ENCODE results near the gene LCOR. TPM values are rescaled to one million over a fixed set of nuclear protein-coding genes. Genes with fewer than 3 reads are reported as not detected.

LCOR gene
- total RNA-seq, 1 donor from 2014 or later: 29.4 TPM

DNA sequence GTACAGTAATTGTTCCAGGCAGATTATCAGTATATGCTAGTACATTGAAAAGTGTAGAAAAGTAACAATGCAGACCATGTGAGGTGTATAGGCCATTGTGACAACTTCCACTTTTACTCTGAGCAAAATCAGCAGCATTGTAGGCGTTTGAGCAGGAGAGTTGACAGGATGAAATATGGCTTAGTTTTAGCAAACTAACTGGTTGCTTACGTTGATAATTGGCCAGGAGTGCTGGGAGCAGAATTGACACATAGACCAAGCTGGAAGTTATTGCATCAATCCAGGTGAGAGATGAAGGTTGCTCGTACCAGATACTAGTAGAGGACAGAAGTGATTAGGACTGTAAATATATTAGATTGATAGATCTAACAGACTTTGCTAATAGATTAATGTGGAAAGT, 46.0 kb downstream of the LCOR start:
- no peaks in the 10 kb centered on the region for H3K36me3 Mint-ChIP-seq (ENCODE audit: low read depth)
- DNase-seq (ENCODE audit: low spot score): no peak
- no peaks in the 10 kb centered on the region for H3K9me3 Mint-ChIP-seq (ENCODE audit: low read depth)
- no peaks in the 10 kb centered on the region for H3K27me3 Mint-ChIP-seq (ENCODE audit: low read depth)
- H3K4me1 Mint-ChIP-seq (ENCODE audit: low read depth): peaks cover 33% of the 10 kb centered on the region
- H3K4me3 Mint-ChIP-seq (ENCODE audit: unreplicated experiment): no peak overlapping the region
- TF ChIP-seq, protein P1, sequence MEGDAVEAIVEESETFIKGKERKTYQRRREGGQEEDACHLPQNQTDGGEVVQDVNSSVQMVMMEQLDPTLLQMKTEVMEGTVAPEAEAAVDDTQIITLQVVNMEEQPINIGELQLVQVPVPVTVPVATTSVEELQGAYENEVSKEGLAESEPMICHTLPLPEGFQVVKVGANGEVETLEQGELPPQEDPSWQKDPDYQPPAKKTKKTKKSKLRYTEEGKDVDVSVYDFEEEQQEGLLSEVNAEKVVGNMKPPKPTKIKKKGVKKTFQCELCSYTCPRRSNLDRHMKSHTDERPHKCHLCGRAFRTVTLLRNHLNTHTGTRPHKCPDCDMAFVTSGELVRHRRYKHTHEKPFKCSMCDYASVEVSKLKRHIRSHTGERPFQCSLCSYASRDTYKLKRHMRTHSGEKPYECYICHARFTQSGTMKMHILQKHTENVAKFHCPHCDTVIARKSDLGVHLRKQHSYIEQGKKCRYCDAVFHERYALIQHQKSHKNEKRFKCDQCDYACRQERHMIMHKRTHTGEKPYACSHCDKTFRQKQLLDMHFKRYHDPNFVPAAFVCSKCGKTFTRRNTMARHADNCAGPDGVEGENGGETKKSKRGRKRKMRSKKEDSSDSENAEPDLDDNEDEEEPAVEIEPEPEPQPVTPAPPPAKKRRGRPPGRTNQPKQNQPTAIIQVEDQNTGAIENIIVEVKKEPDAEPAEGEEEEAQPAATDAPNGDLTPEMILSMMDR (IDR thresholded peaks at IDR 0.05): no peak
- no peak overlapping the region for H3K27ac Mint-ChIP-seq (ENCODE audit: unreplicated experiment)

DNA sequence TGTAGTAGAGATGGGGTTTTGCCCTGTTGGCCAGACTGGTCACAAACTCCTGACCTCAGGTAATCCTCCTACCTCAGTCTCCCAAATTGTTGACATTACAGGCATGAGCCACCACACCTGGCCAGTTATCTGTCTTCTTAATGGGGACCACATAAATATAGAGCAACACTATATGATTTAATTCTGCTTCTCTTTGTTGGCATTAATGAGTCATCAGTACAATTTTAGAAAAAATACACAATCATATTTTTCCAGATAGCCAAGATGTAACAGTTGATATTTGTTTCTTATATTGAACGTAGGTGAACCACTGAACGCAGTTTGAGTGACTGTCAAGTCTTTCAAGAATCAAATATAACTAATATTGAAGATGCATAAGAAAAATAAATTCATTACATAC, 48.5 kb downstream of the LCOR start:
- Mint-ChIP-seq H3K27ac (ENCODE audit: unreplicated experiment) (peak overlapping the region; percentile 9), H3K4me3 (ENCODE audit: unreplicated experiment) (no peak overlapping the region), H3K27me3 (ENCODE audit: low read depth) (no peaks in the 10 kb centered on the region), H3K36me3 (ENCODE audit: low read depth) (no peaks in the 10 kb centered on the region), H3K9me3 (ENCODE audit: low read depth) (no peaks in the 10 kb centered on the region), H3K4me1 (ENCODE audit: low read depth) (peaks cover 43% of the 10 kb centered on the region)
- TF ChIP-seq, protein P1 (IDR thresholded peaks at IDR 0.05): no peak
- no peak for DNase-seq (ENCODE audit: low spot score)

DNA sequence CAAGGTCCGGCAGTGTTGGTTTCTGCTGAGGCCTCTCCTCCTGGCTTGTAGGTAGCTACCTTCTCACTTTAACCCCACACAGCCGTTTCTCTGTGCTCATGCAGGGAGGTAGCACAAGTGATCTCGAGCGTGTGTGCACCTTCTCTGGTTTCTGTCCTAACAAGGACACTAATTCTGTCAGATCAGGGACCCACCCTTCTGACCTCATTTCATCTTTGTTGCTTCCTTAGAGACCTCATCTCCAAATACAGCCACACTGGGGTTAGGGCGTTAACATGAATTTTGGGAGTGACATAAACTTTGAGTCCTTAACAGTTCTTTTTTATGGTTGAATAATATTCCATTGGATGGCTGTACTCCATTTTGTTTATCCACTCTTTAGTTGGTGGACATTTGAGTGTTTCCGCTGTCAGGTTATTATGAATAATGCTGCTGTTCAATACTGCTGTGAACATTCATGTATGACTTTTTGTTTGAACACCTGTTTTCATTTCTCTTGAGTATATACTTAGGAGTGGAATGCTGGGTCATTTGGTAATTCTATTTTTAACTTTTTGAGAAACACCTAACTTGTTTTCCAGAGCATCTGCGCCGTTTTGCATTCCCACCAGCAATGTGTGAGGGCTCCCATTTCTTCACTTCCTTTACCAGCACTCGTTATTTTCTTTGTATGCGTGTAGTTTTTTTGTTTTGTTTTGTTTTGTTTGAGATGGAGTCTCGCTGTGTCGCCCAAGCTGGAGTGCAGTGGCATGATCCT, 57.5 kb downstream of the LCOR start:
- H3K4me3 Mint-ChIP-seq (ENCODE audit: unreplicated experiment): no peak overlapping the region
- H3K27me3 Mint-ChIP-seq (ENCODE audit: low read depth): no peaks in the 10 kb centered on the region
- H3K27ac Mint-ChIP-seq (ENCODE audit: unreplicated experiment): no peak overlapping the region
- peaks cover 10% of the 10 kb centered on the region for H3K9me3 Mint-ChIP-seq (ENCODE audit: low read depth)
- TF ChIP-seq, protein P1 (IDR thresholded peaks at IDR 0.05): no peak
- H3K36me3 Mint-ChIP-seq (ENCODE audit: low read depth): peaks cover 6% of the 10 kb centered on the region
- DNase-seq (ENCODE audit: low spot score): no peak
- peaks cover 16% of the 10 kb centered on the region for H3K4me1 Mint-ChIP-seq (ENCODE audit: low read depth)

DNA sequence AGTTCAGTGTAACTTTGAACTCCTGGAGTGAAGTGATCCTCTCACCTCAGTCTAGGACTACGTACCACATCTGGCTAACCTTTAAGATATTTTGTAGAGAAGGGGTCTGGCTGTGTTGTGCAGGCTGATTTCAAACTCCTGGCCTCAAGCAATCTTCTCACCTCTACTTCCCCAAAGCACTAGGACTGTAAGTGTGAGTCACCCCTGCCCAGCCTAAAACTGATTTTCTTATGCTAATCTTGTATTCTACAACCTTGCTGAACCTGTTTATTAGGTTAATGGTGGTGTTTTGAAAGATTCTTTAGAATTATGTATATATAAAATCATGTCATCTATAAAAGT, 58.0 kb downstream of the LCOR start:
- no peak overlapping the region for H3K4me3 Mint-ChIP-seq (ENCODE audit: unreplicated experiment)
- no peak for DNase-seq (ENCODE audit: low spot score)
- no peaks in the 10 kb centered on the region for H3K27me3 Mint-ChIP-seq (ENCODE audit: low read depth)
- peaks cover 13% of the 10 kb centered on the region for H3K4me1 Mint-ChIP-seq (ENCODE audit: low read depth)
- H3K36me3 Mint-ChIP-seq (ENCODE audit: low read depth): peaks cover 6% of the 10 kb centered on the region
- peaks cover 10% of the 10 kb centered on the region for H3K9me3 Mint-ChIP-seq (ENCODE audit: low read depth)
- no peak overlapping the region for H3K27ac Mint-ChIP-seq (ENCODE audit: unreplicated experiment)
- TF ChIP-seq, protein P1 (IDR thresholded peaks at IDR 0.05): no peak

DNA sequence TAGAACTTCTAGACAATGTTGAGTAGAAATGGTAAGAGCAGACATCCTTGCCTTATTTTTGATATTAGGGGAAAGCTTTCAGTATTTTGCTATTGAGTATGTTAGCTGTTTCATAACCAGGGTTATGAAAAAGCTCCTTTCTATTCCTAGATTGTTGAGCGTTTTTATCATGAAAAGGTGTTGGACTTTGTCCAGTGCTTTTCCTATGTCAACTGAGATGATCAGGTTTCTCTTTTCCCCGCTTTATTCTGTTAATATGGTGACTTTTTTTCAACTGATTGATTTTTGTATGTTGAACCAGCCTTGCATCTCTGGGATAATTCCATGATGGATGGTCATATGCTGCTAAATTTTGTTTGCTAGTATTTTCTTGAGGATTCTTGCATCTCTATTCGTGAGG, 58.5 kb downstream of the LCOR start:
- Mint-ChIP-seq H3K9me3 (ENCODE audit: low read depth) (peaks cover 10% of the 10 kb centered on the region), H3K27ac (ENCODE audit: unreplicated experiment) (no peak overlapping the region), H3K36me3 (ENCODE audit: low read depth) (peaks cover 6% of the 10 kb centered on the region), H3K4me1 (ENCODE audit: low read depth) (peaks cover 13% of the 10 kb centered on the region), H3K27me3 (ENCODE audit: low read depth) (no peaks in the 10 kb centered on the region), H3K4me3 (ENCODE audit: unreplicated experiment) (no peak overlapping the region)
- no peak for DNase-seq (ENCODE audit: low spot score)
- TF ChIP-seq, protein P1 (IDR thresholded peaks at IDR 0.05): no peak
